ENCODE data around the gene FGF9. TPM values are rescaled to one million over a fixed set of nuclear protein-coding genes. Genes with fewer than 3 reads are reported as not detected.

FGF9 gene
- total RNA-seq, 1 experiment from 2014 or later = 1.5 TPM

GRCh38 chr13:21707586-21707985 is 36.7 kb downstream of the FGF9 start:
- no peaks in the 10 kb centered on the region for H3K4me1 ChIP-seq (ENCODE audit: control insufficient read depth in 1 of 2, insufficient read depth in 2 of 2, low read length in 2 of 2)
- H3K4me2 ChIP-seq (ENCODE audit: low read length) = no peak overlapping the region
- ChIA-PET RAD21 (ENCODE audit: low non-redundant PET in 1 of 2, low total read pairs in 2 of 2, uncharacterized antibody in 2 of 2, unreplicated experiment in 2 of 2) (no interaction called here), POLR2A (no interaction called here), CTCF (no interaction called here)
- no peaks in the 10 kb centered on the region for H3K36me3 ChIP-seq (ENCODE audit: control insufficient read depth in 1 of 2, insufficient read depth in 2 of 2, low read length in 2 of 2)
- H3K27ac ChIP-seq (ENCODE audit: low read depth, low read length) = no peak overlapping the region
- DNase-seq (ENCODE audit: low read depth, low spot score) (no peak), ATAC-seq (no peak)
- no TSS peak for BruUV-seq (replicated peaks)
- H4K20me1 ChIP-seq (ENCODE audit: insufficient read depth) = no peaks in the 10 kb centered on the region
- H2AFZ ChIP-seq (ENCODE audit: low read depth, low read length, poor library complexity, severe bottlenecking) = no peak overlapping the region
- no peaks in the 10 kb centered on the region for H3K9me2 ChIP-seq (ENCODE audit: insufficient read depth)
- no peaks in the 10 kb centered on the region for H3K79me2 ChIP-seq (ENCODE audit: insufficient read depth, low read length)
- H3K27me3 ChIP-seq (ENCODE audit: insufficient read depth, low read length) = no peaks in the 10 kb centered on the region
- H3K4me3 ChIP-seq (replicated peaks in 1 of 2; ENCODE audit: low read depth in 1 of 2, low read length in 2 of 2) = no peak overlapping the region
- TF ChIP-seq ZNF274 (IDR thresholded peaks at IDR 0.05; ENCODE audit: low read depth, low read length) = no peak
- TF ChIP-seq MAX (IDR thresholded peaks at IDR 0.05) = no peak
- no peak for TF ChIP-seq SIN3A (IDR thresholded peaks at IDR 0.05; ENCODE audit: low read depth)
- TF ChIP-seq TCF7L2 (IDR thresholded peaks at IDR 0.05; ENCODE audit: borderline replicate concordance, extremely low read depth, insufficient read depth, insufficient read length) = no peak
- TF ChIP-seq CBX3 (IDR thresholded peaks at IDR 0.05; ENCODE audit: low read depth) = no peak
- TF ChIP-seq EZH2phosphoT487 (IDR thresholded peaks at IDR 0.05; ENCODE audit: borderline replicate concordance) = no peak
- TF ChIP-seq SP1 (IDR thresholded peaks at IDR 0.05; ENCODE audit: low read depth) = no peak
- TF ChIP-seq EGR1 (IDR thresholded peaks at IDR 0.05; ENCODE audit: low read depth) = no peak
- no peak for TF ChIP-seq POLR2AphosphoS5 (IDR thresholded peaks at IDR 0.05; ENCODE audit: low read depth, low read length)
- TF ChIP-seq POLR2A (IDR thresholded peaks at IDR 0.05; ENCODE audit: borderline replicate concordance, extremely low read depth, insufficient read depth, insufficient read length) = no peak
- TF ChIP-seq ATF3 (IDR thresholded peaks at IDR 0.05) = no peak
- no peak for TF ChIP-seq SRF (IDR thresholded peaks at IDR 0.05; ENCODE audit: low read depth)
- TF ChIP-seq JUND (IDR thresholded peaks at IDR 0.05) = no peak
- H3K9me3 ChIP-seq (ENCODE audit: control insufficient read depth in 1 of 2, insufficient read depth in 1 of 2, low read depth in 1 of 2, low read length in 2 of 2) = no peaks in the 10 kb centered on the region
- no peak overlapping the region for H3K9ac ChIP-seq (ENCODE audit: low read length)
- intact Hi-C loops (cut with micrococcal nuclease) = no loop called here

- Histone ChIP-seq H3K36me3 (ENCODE audit: control insufficient read depth in 1 of 2, insufficient read depth in 2 of 2, low read length in 2 of 2) (no peaks in the 10 kb centered on the region), H4K20me1 (ENCODE audit: insufficient read depth) (no peaks in the 10 kb centered on the region), H3K4me3 (replicated peaks in 1 of 2; ENCODE audit: low read depth in 1 of 2, low read length in 2 of 2) (no peak overlapping the region), H3K9me3 (ENCODE audit: control insufficient read depth in 1 of 2, insufficient read depth in 1 of 2, low read depth in 1 of 2, low read length in 2 of 2) (no peaks in the 10 kb centered on the region), H3K4me2 (ENCODE audit: low read length) (no peak overlapping the region), H3K27ac (ENCODE audit: low read depth, low read length) (no peak overlapping the region), H3K79me2 (ENCODE audit: insufficient read depth, low read length) (no peaks in the 10 kb centered on the region), H3K4me1 (ENCODE audit: control insufficient read depth in 1 of 2, insufficient read depth in 2 of 2, low read length in 2 of 2) (no peaks in the 10 kb centered on the region), H3K27me3 (ENCODE audit: insufficient read depth, low read length) (no peaks in the 10 kb centered on the region), H2AFZ (ENCODE audit: low read depth, low read length, poor library complexity, severe bottlenecking) (no peak overlapping the region), H3K9me2 (ENCODE audit: insufficient read depth) (no peaks in the 10 kb centered on the region), H3K9ac (ENCODE audit: low read length) (no peak overlapping the region)
- BruUV-seq (replicated peaks) = no TSS peak
- ChIA-PET POLR2A (no interaction called here), RAD21 (ENCODE audit: low non-redundant PET in 1 of 2, low total read pairs in 2 of 2, uncharacterized antibody in 2 of 2, unreplicated experiment in 2 of 2) (no interaction called here), CTCF (no interaction called here)
- no peak for TF ChIP-seq CTCF (IDR thresholded peaks at IDR 0.05 in 2 of 3, conservative IDR thresholded peaks at IDR 0.05 in 1 of 3; ENCODE audit: borderline replicate concordance in 1 of 3, insufficient read depth in 1 of 3, low read depth in 2 of 3, low read length in 2 of 3)
- TF ChIP-seq TCF7L2 (IDR thresholded peaks at IDR 0.05; ENCODE audit: borderline replicate concordance, extremely low read depth, insufficient read depth, insufficient read length) = no peak
- TF ChIP-seq ELF1 (IDR thresholded peaks at IDR 0.05; ENCODE audit: borderline replicate concordance, low read depth) = no peak
- TF ChIP-seq SP1 (IDR thresholded peaks at IDR 0.05; ENCODE audit: low read depth) = no peak
- TF ChIP-seq ZFX (IDR thresholded peaks at IDR 0.05) = no peak
- ATAC-seq = no peak
- intact Hi-C loops (cut with micrococcal nuclease) = no loop called here
- no peak for DNase-seq (ENCODE audit: low read depth, low spot score)
These were observed 38.8 kb downstream of the FGF9 start for GRCh38 chr13:21709697-21710096.
